Ishikawa (cell line): ENCODE measurements around the gene CHST6.
A peak's percentile ranks its signal among the peaks of the same experiment; 100 is the strongest.

Source experiments
- CEBPB ChIP-seq: IDR thresholded peaks from 2 replicates; pipeline ENCODE4 v1.6.1; 2012
- CREB1 ChIP-seq: IDR thresholded peaks from 2 replicates; pipeline ENCODE4 v1.6.1; 2012; ENCODE audit warnings: low read depth
- EGR1 ChIP-seq: IDR thresholded peaks from 2 replicates; pipeline ENCODE4 v1.6.1; 2012
- EP300 ChIP-seq: IDR thresholded peaks from 2 replicates; pipeline ENCODE4 v1.6.1; 2012; ENCODE audit warnings: borderline replicate concordance
- FOXM1 ChIP-seq: IDR thresholded peaks from 2 replicates; pipeline ENCODE4 v1.6.1; 2012; ENCODE audit warnings: low read depth, borderline replicate concordance
- MAX ChIP-seq: IDR thresholded peaks from 2 replicates; pipeline ENCODE4 v1.6.1; 2012
- NFIC ChIP-seq: IDR thresholded peaks from 2 replicates; pipeline ENCODE4 v1.6.1; 2012
- RAD21 ChIP-seq: IDR thresholded peaks from 2 replicates; pipeline ENCODE4 v1.6.1; 2012; ENCODE audit warnings: low read depth
- REST ChIP-seq: IDR thresholded peaks from 2 replicates; pipeline ENCODE4 v1.6.1; 2012; ENCODE audit warnings: low read depth, mild to moderate bottlenecking
- TCF12 ChIP-seq: IDR thresholded peaks from 2 replicates; pipeline ENCODE4 v1.6.1; 2012; ENCODE audit warnings: low read depth
- YY1 ChIP-seq: IDR thresholded peaks from 2 replicates; pipeline ENCODE4 v1.6.1; 2012; ENCODE audit warnings: low read depth
- ZBTB7A ChIP-seq: IDR thresholded peaks from 2 replicates; pipeline ENCODE4 v1.6.1; 2012; ENCODE audit warnings: low read depth
- TF ChIP-seq, protein P1 (sequence below): IDR thresholded peaks from 2 replicates; pipeline ENCODE4 v1.6.1; 2012

DNA sequence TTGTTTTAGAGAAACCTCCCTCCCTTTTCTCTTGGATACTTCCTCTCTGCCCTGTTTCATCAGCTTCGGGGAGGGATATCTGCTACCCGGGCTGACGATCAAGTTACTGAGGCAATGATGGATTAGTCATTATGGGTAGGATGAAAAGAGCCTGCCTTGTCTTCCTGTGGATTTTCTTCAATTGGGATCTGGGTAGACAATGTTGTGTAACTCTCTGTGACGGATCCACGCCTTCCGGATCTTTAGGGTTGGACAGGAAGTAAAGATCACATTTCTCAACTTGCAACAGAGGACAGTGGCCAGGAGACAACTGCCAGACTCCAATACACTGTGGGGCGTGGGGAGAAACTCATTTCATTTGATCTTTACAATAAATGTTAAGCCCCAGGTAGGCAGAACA lies 11.3 kb upstream of the CHST6 start:
- TF ChIP-seq, protein P1, sequence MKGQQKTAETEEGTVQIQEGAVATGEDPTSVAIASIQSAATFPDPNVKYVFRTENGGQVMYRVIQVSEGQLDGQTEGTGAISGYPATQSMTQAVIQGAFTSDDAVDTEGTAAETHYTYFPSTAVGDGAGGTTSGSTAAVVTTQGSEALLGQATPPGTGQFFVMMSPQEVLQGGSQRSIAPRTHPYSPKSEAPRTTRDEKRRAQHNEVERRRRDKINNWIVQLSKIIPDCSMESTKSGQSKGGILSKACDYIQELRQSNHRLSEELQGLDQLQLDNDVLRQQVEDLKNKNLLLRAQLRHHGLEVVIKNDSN, result no peak
- TF ChIP-seq EGR1 (no peak), RAD21 (no peak; the same call in 1 of the 2 replicates), NFIC (peak; percentile 57; the same call in 1 of the 2 replicates), EP300 (peak; percentile 80; the same call in 1 of the 2 replicates), TCF12 (peak; percentile 46; the same call in 1 of the 2 replicates), ZBTB7A (no peak), CREB1 (no peak), YY1 (no peak), CEBPB (peak; percentile 94), MAX (no peak; the same call in 1 of the 2 replicates), FOXM1 (peak; percentile 68; the same call in 1 of the 2 replicates), REST (no peak)
